ENCODE measurements around the gene TGFBI. TPM values are rescaled to one million over a fixed set of nuclear protein-coding genes. Genes with fewer than 3 reads are reported as not detected.

Gene TGFBI
- total and polyA plus RNA-seq, 9 of the 15 experiments (the other 6 are each of a cell fraction or from before 2014, with no cell fraction given) = 0.05 to 0.62 (median 0.08) TPM; not detected in 6

DNA sequence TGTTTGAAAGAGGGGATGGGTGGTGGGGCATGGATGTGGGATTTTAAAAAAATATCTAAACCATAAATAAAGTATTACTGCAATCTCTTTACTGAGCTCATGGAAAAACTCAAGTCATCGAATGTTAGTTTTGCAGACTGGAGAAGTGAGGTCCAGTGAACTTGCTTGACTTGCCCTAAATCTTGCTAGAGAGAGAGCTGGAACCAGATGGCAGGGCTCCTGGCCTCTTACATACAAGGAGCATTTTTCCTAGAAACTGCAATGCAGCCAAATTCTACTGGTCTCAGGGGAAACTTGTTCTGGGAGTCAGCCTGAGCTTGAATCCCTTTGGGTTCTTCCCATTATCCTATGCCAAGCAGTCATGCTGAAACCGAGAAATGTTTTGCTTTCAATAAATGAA, 2.9 kb upstream of the TGFBI start:
- H3K79me2 ChIP-seq (ENCODE audit: control insufficient read depth, insufficient read depth, low read length) = no peaks in the 10 kb centered on the region
- ATAC-seq (no peak), FAIRE-seq (no peak), DNase-seq (ENCODE audit: extremely low read depth in 1 of 4, low spot score in 3 of 4) (no peak)
- H3K4me1 ChIP-seq (replicated peaks in 1 of 2; ENCODE audit: control insufficient read depth in 2 of 2, insufficient read depth in 2 of 2, low read length in 2 of 2) = peaks cover 0 to 7% of the 10 kb centered on the region in 2 experiments; a peak in 2 of 5 replicates
- POLR2A ChIA-PET = interaction anchor here (1.8 kb wide), 1 partner anchor 10 kb away, joined by 6 read pairs; no protein-coding TSS in a partner anchor
- H4K20me1 ChIP-seq (replicated peaks; ENCODE audit: control insufficient read depth, insufficient read depth, low read length) = peaks cover 5% of the 10 kb centered on the region; the same call in 1 of the 2 replicates
- TF ChIP-seq ZNF134 (CRISPR knock-in tag; conservative IDR thresholded peaks at IDR 0.05) (no peak), LARP7 (IDR thresholded peaks at IDR 0.05) (no peak), RBM14 (IDR thresholded peaks at IDR 0.05; ENCODE audit: borderline replicate concordance, insufficient read depth, low read depth, low read length) (no peak)
- TF ChIP-seq, protein P1, sequence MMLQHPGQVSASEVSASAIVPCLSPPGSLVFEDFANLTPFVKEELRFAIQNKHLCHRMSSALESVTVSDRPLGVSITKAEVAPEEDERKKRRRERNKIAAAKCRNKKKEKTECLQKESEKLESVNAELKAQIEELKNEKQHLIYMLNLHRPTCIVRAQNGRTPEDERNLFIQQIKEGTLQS (IDR thresholded peaks at IDR 0.05) = no peak
- TF ChIP-seq, protein P1 (CRISPR knock-in tag; conservative IDR thresholded peaks at IDR 0.05) = no peak
- no peak overlapping the region for H3K4me3 ChIP-seq
- H3K9ac ChIP-seq (ENCODE audit: insufficient read depth in 1 of 2, low read depth in 2 of 2, low read length in 2 of 2) = no peak overlapping the region
- H3K9me1 ChIP-seq (ENCODE audit: control insufficient read depth, insufficient read depth, low read length) = no peaks in the 10 kb centered on the region
- no peak overlapping the region for H2AFZ ChIP-seq (ENCODE audit: low read depth, low read length)
- intact Hi-C loops (cut with micrococcal nuclease) (no loop called here), in situ Hi-C loops (cut with MboI) (no loop called here)
- peaks cover 13 to 52% of the 10 kb centered on the region in 2 experiments; a peak in 4 of 5 replicates for H3K27me3 ChIP-seq (ENCODE audit: control insufficient read depth in 2 of 2, insufficient read depth in 2 of 2, low read length in 2 of 2)
- CTCF ChIA-PET (ENCODE audit: low intra/inter-chr PET ratio) = no interaction called here
- no peaks in the 10 kb centered on the region for H3K36me3 ChIP-seq (ENCODE audit: control insufficient read depth, insufficient read depth, low read length)
- no peaks in the 10 kb centered on the region for H3K9me3 ChIP-seq (replicated peaks; ENCODE audit: control insufficient read depth, insufficient read depth, low read depth, low read length)
- H3K27ac ChIP-seq (ENCODE audit: extremely low read depth, low read depth, low read length) = no peak overlapping the region
- no peak overlapping the region for H3K4me2 ChIP-seq (ENCODE audit: insufficient read depth, low read length)
- no TSS peak for BruUV-seq (replicated peaks)
- 6% methylated on average over 2 of the region's 2 CpGs for WGBS (ENCODE audit: insufficient coverage, low coverage, missing lambda C conversion rate)

DNA sequence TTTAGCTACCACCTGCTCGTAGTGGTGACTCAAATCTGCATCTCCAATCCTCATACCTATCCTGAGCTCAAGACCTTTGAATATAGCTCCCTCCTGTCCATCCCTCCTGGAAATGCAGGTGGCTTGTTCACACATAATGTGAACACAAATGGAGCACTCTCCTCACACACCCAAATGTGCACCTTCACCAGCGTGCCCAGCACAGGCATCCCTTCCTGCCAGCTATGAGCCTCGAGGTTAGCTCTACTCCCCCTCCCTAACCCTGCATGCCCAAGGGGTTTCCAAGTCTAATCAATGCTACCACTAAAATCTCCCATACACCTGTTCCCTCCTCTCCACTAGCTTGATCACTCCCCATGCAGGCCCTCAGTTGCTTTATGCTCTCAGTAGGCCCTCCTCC, 2.2 kb upstream of the TGFBI start:
- WGBS (ENCODE audit: insufficient coverage, low coverage, missing lambda C conversion rate) = 0% methylated on average over 3 of the region's 3 CpGs
- POLR2A ChIA-PET = interaction anchor here (1.8 to 1.9 kb wide), 2 partner anchors 9 to 11 kb away, joined by 6 to 7 read pairs; no protein-coding TSS in a partner anchor
- TF ChIP-seq DACH1 (IDR thresholded peaks at IDR 0.05; ENCODE audit: partially characterized antibody) (no peak), FOXA1 (IDR thresholded peaks at IDR 0.05; ENCODE audit: borderline replicate concordance) (no peak), HOXB6 (CRISPR knock-in tag; IDR thresholded peaks at IDR 0.05; ENCODE audit: borderline replicate concordance) (no peak), RB1 (IDR thresholded peaks at IDR 0.05; ENCODE audit: low read depth) (no peak), HCFC1 (IDR thresholded peaks at IDR 0.05; ENCODE audit: low read depth, low read length) (no peak), BCL6 (CRISPR knock-in tag; IDR thresholded peaks at IDR 0.05) (no peak), NRF1 (conservative IDR thresholded peaks at IDR 0.05 in 1 of 2, IDR thresholded peaks at IDR 0.05 in 1 of 2) (no peak), EP400 (IDR thresholded peaks at IDR 0.05) (no peak), HIVEP1 (CRISPR knock-in tag; IDR thresholded peaks at IDR 0.05) (no peak), NR1H2 (CRISPR knock-in tag; IDR thresholded peaks at IDR 0.05) (no peak), TGIF2 (CRISPR knock-in tag; IDR thresholded peaks at IDR 0.05) (no peak)
- TF ChIP-seq, protein P2, sequence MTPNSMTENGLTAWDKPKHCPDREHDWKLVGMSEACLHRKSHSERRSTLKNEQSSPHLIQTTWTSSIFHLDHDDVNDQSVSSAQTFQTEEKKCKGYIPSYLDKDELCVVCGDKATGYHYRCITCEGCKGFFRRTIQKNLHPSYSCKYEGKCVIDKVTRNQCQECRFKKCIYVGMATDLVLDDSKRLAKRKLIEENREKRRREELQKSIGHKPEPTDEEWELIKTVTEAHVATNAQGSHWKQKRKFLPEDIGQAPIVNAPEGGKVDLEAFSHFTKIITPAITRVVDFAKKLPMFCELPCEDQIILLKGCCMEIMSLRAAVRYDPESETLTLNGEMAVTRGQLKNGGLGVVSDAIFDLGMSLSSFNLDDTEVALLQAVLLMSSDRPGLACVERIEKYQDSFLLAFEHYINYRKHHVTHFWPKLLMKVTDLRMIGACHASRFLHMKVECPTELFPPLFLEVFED (CRISPR knock-in tag; conservative IDR thresholded peaks at IDR 0.05) = no peak

More for the DNA sequence above, 2.2 kb upstream of the TGFBI start:
- Histone ChIP-seq H3K4me3 (no peak overlapping the region), H3K9me3 (replicated peaks; ENCODE audit: control insufficient read depth, insufficient read depth, low read depth, low read length) (no peaks in the 10 kb centered on the region), H2AFZ (ENCODE audit: low read depth, low read length) (no peak overlapping the region), H4K20me1 (replicated peaks; ENCODE audit: control insufficient read depth, insufficient read depth, low read length) (peaks cover 5% of the 10 kb centered on the region; the same call in 1 of the 2 replicates), H3K36me3 (ENCODE audit: control insufficient read depth, insufficient read depth, low read length) (no peaks in the 10 kb centered on the region), H3K27ac (ENCODE audit: extremely low read depth, low read depth, low read length) (no peak overlapping the region), H3K27me3 (ENCODE audit: control insufficient read depth in 2 of 2, insufficient read depth in 2 of 2, low read length in 2 of 2) (peaks cover 19 to 59% of the 10 kb centered on the region in 2 experiments; a peak in 4 of 5 replicates), H3K9ac (ENCODE audit: insufficient read depth in 1 of 2, low read depth in 2 of 2, low read length in 2 of 2) (no peak overlapping the region), H3K4me1 (replicated peaks in 1 of 2; ENCODE audit: control insufficient read depth in 2 of 2, insufficient read depth in 2 of 2, low read length in 2 of 2) (peaks cover 0 to 7% of the 10 kb centered on the region in 2 experiments; a peak in 2 of 5 replicates), H3K9me1 (ENCODE audit: control insufficient read depth, insufficient read depth, low read length) (no peaks in the 10 kb centered on the region), H3K4me2 (ENCODE audit: insufficient read depth, low read length) (no peak overlapping the region), H3K79me2 (ENCODE audit: control insufficient read depth, insufficient read depth, low read length) (no peaks in the 10 kb centered on the region)
- DNase-seq (ENCODE audit: extremely low read depth in 1 of 4, low spot score in 3 of 4) (no peak), ATAC-seq (no peak), FAIRE-seq (no peak)
- in situ Hi-C loops (cut with MboI) (no loop called here), intact Hi-C loops (cut with micrococcal nuclease) (no loop called here)
- CTCF ChIA-PET (ENCODE audit: low intra/inter-chr PET ratio) = no interaction called here
- no TSS peak for BruUV-seq (replicated peaks)
